Smooth muscle cell (in vitro differentiated cells): ENCODE results near the gene MREG. TPM values are rescaled to one million over a fixed set of nuclear protein-coding genes. Genes with fewer than 3 reads are reported as not detected.
A peak's percentile ranks its signal among the peaks of the same experiment; 100 is the strongest.

Experiments
- DNase-seq: peaks from one replicate; lab custom pipeline; 2025; ENCODE audit not compliant: unreplicated experiment; lab: John Stamatoyannopoulos, UW
- H2AFZ ChIP-seq: fragments of 200-600 bp; sonication (generic); 2 replicates; pipeline ENCODE4 v1.6.0; 2016; ENCODE audit warnings: antibody characterized with exemption, low read depth, mild to moderate bottlenecking
- H3F3A ChIP-seq: fragments of 200-600 bp; sonication (generic); 2 replicates; pipeline ENCODE4 v1.6.0; 2017; ENCODE audit warnings: antibody characterized with exemption, low read depth
- H3K27ac ChIP-seq: fragments of 200-600 bp; sonication (generic); 2 replicates; pipeline ENCODE4 v1.5.1; 2016; ENCODE audit warnings: low read depth, mild to moderate bottlenecking
- H3K27me3 ChIP-seq: fragments of 200-600 bp; sonication (generic); 2 replicates; pipeline ENCODE4 v1.6.1; 2016; ENCODE audit warnings: low read depth, mild to moderate bottlenecking
- H3K36me3 ChIP-seq: fragments of 200-600 bp; sonication (generic); 2 replicates; pipeline ENCODE4 v1.5.1; 2016; ENCODE audit warnings: low read depth
- H3K4me1 ChIP-seq: fragments of 200-600 bp; sonication (generic); 2 replicates; pipeline ENCODE4 v1.5.1; 2016; ENCODE audit warnings: low read depth
- H3K4me2 ChIP-seq: fragments of 200-600 bp; sonication (generic); 2 replicates; pipeline ENCODE4 v1.6.0; 2016; ENCODE audit warnings: mild to moderate bottlenecking
- H3K4me3 ChIP-seq: fragments of 200-600 bp; sonication (generic); 2 replicates; pipeline ENCODE4 v1.5.1; 2016; ENCODE audit warnings: mild to moderate bottlenecking
- H3K79me2 ChIP-seq: fragments of 200-600 bp; sonication (generic); 2 replicates; pipeline ENCODE4 v1.6.0; 2016; ENCODE audit warnings: low read depth, mild to moderate bottlenecking
- H3K9ac ChIP-seq: fragments of 200-600 bp; sonication (generic); 2 replicates; pipeline ENCODE4 v1.6.0; 2016; ENCODE audit warnings: low read depth
- H3K9me3 ChIP-seq: fragments of 200-600 bp; sonication (generic); replicated peaks from 2 replicates; pipeline ENCODE4 v1.5.1; 2016; ENCODE audit warnings: low read depth
- H4K20me1 ChIP-seq: fragments of 200-600 bp; sonication (generic); 2 replicates; pipeline ENCODE4 v1.6.0; 2016; ENCODE audit warnings: low read depth
- CTCF ChIP-seq: fragments of 200-600 bp; sonication (generic); IDR thresholded peaks from 2 replicates; pipeline ENCODE4 v1.5.1; 2017; ENCODE audit warnings: borderline replicate concordance, mild to moderate bottlenecking, antibody characterized with exemption; ENCODE audit not compliant: insufficient read depth, poor library complexity, severe bottlenecking
- WGBS: methylation state at CpG from one replicate; pipeline ENCODE4 v1.1.7; 2016; ENCODE audit warnings: low lambda C conversion rate; 5-methylcytosine and 5-hydroxymethylcytosine counted together
- polyA plus RNA-seq: library from polyadenylated mRNA; unstranded; fragments of >200 nt; fragmentation: Nextera tagmentation; extraction: Ambion mirVana; gene quantifications from 2 replicates; pipeline ENCODE4 v1.2.1, GENCODE V29; 2016
- total RNA-seq: library from RNA; depleted of rRNA; stranded (reverse); fragments of >200 nt; gene quantifications from 2 replicates; pipeline ENCODE4 v1.2.3, GENCODE V29; 2014

The MREG gene
- total and polyA plus RNA-seq, 2 experiments from 2014 or later, result 2.3 to 5.5 TPM

- no peaks in the 10 kb centered on the region for H4K20me1 ChIP-seq
- no peaks in the 10 kb centered on the region for H3K4me1 ChIP-seq
- H2AFZ ChIP-seq, result no peak overlapping the region
- TF ChIP-seq CTCF, result peak; percentile 53
- 65% methylated on average over 3 of the region's 3 CpGs for WGBS
- no peaks in the 10 kb centered on the region for H3K36me3 ChIP-seq
- DNase-seq, result no peak
- no peak overlapping the region for H3K4me3 ChIP-seq
- no peaks in the 10 kb centered on the region for H3K9me3 ChIP-seq
- no peaks in the 10 kb centered on the region for H3K79me2 ChIP-seq
- no peak overlapping the region for H3K9ac ChIP-seq
- H3K27ac ChIP-seq, result no peak overlapping the region
- H3F3A ChIP-seq, result no peaks in the 10 kb centered on the region
- no peak overlapping the region for H3K4me2 ChIP-seq
- no peaks in the 10 kb centered on the region for H3K27me3 ChIP-seq
These were observed 63.4 kb downstream of the MREG start for GRCh38 chr2:215949991-215950404.

DNA sequence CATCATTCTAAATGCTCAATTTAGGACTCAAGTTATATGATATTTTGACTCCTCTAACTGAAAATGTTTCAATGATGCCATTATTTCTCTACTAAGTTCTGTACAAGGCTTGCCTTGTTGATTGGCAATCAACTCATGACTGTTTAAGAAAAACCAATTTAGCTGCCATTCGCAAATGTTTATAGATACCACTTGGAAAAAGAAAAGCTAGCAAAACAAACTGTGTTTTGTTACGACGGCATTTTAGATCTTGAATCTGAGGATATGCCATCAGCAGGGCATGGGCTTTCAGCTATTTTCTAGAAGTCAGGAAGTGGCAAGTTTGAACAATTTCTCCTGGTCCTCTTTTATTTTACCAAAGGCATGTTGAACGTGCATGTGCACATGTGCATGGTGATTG lies 65.3 kb downstream of the MREG start:
- H3K36me3 ChIP-seq, result no peaks in the 10 kb centered on the region
- H3K4me3 ChIP-seq, result no peak overlapping the region
- WGBS, result 87% methylated on average over 4 of the region's 4 CpGs
- H3K79me2 ChIP-seq, result no peaks in the 10 kb centered on the region
- H3K27ac ChIP-seq, result no peak overlapping the region
- DNase-seq, result no peak
- H3K4me1 ChIP-seq, result no peaks in the 10 kb centered on the region
- no peaks in the 10 kb centered on the region for H3K9me3 ChIP-seq
- TF ChIP-seq CTCF, result no peak
- H3K27me3 ChIP-seq, result no peaks in the 10 kb centered on the region
- H3K9ac ChIP-seq, result no peak overlapping the region
- H2AFZ ChIP-seq, result no peak overlapping the region
- no peaks in the 10 kb centered on the region for H4K20me1 ChIP-seq
- no peak overlapping the region for H3K4me2 ChIP-seq
- H3F3A ChIP-seq, result no peaks in the 10 kb centered on the region

DNA sequence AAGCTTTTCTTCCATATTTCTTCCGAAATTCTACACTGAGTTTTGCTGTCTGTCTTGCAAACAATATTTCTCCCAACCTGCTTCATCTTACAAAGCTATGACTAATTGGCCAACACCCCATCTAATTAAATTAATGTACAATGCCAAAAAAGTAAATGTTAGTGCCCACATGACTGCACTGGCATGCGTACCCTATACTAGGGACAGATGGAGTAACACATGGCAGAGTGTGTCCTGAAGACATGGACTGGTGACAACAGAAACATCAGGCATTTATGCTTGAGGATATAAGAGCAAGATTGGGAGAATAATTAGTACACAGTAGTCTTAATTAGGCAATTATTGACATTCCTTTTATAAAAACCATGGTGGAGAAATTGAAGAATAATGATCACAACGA lies 66.8 kb downstream of the MREG start:
- WGBS, result 45% methylated on average over 3 of the region's 3 CpGs

More for the DNA sequence above, 66.8 kb downstream of the MREG start:
- no peaks in the 10 kb centered on the region for H3F3A ChIP-seq
- H4K20me1 ChIP-seq, result no peaks in the 10 kb centered on the region
- no peak for TF ChIP-seq CTCF
- no peak overlapping the region for H2AFZ ChIP-seq
- no peak overlapping the region for H3K9ac ChIP-seq
- H3K79me2 ChIP-seq, result no peaks in the 10 kb centered on the region
- H3K9me3 ChIP-seq, result no peaks in the 10 kb centered on the region
- H3K4me1 ChIP-seq, result no peaks in the 10 kb centered on the region
- no peak overlapping the region for H3K4me2 ChIP-seq
- no peak for DNase-seq
- no peak overlapping the region for H3K4me3 ChIP-seq
- H3K36me3 ChIP-seq, result no peaks in the 10 kb centered on the region
- no peaks in the 10 kb centered on the region for H3K27me3 ChIP-seq
- no peak overlapping the region for H3K27ac ChIP-seq
